Measurements from ENCODE around the gene MISP3.

DNA sequence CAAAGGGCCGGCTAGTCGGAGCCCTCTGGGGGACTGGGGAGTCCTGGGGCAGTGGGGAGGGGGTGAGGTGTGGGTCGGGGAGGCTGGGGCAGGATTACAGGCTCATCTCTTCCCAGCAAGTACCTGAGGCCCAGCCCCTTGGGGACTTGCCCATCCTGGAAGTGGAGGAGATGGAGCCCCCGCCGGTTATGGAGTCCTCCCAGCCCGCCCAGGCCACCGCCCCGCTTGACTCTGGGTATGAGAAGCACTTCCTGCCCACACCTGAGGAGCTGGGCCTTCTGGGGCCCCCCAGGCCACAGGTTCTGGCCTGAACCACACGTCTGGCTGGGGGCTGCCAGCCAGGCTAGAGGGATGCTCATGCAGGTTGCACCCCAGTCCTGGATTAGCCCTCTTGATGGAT lies 20.6 kb upstream of the MISP3 start:
- TF ChIP-seq, protein P1, sequence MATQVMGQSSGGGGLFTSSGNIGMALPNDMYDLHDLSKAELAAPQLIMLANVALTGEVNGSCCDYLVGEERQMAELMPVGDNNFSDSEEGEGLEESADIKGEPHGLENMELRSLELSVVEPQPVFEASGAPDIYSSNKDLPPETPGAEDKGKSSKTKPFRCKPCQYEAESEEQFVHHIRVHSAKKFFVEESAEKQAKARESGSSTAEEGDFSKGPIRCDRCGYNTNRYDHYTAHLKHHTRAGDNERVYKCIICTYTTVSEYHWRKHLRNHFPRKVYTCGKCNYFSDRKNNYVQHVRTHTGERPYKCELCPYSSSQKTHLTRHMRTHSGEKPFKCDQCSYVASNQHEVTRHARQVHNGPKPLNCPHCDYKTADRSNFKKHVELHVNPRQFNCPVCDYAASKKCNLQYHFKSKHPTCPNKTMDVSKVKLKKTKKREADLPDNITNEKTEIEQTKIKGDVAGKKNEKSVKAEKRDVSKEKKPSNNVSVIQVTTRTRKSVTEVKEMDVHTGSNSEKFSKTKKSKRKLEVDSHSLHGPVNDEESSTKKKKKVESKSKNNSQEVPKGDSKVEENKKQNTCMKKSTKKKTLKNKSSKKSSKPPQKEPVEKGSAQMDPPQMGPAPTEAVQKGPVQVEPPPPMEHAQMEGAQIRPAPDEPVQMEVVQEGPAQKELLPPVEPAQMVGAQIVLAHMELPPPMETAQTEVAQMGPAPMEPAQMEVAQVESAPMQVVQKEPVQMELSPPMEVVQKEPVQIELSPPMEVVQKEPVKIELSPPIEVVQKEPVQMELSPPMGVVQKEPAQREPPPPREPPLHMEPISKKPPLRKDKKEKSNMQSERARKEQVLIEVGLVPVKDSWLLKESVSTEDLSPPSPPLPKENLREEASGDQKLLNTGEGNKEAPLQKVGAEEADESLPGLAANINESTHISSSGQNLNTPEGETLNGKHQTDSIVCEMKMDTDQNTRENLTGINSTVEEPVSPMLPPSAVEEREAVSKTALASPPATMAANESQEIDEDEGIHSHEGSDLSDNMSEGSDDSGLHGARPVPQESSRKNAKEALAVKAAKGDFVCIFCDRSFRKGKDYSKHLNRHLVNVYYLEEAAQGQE (IDR thresholded peaks at IDR 0.05; ENCODE audit: insufficient read depth in 1 of 2, low read depth in 2 of 2, low read length in 2 of 2) = no peak
- no peak for TF ChIP-seq SIN3A (IDR thresholded peaks at IDR 0.05; ENCODE audit: borderline replicate concordance, insufficient read depth, low read length)
